ENCODE results near the gene RAB15.

Gene RAB15

GRCh38 chr14:64954491-64955240 is 17.5 kb downstream of the RAB15 start:
- no peak for DNase-seq

- no peak for DNase-seq
Measured at GRCh38 chr14:64953661-64954060, 18.5 kb downstream of the RAB15 start.

- DNase-seq = no peak
Measured at GRCh38 chr14:64953310-64953654, 18.9 kb downstream of the RAB15 start.

GRCh38 chr14:64952598-64953309 is 19.4 kb downstream of the RAB15 start:
- no peak for DNase-seq

GRCh38 chr14:64951724-64952123 is 20.4 kb downstream of the RAB15 start:
- no peak for DNase-seq

- no peak for DNase-seq
Measured at GRCh38 chr14:64951291-64951690, 20.8 kb downstream of the RAB15 start.

- DNase-seq = no peak
Measured at GRCh38 chr14:64950889-64951288, 21.2 kb downstream of the RAB15 start.

GRCh38 chr14:64948612-64949210 is 23.4 kb downstream of the RAB15 start:
- no peak for DNase-seq

- no peak for DNase-seq
Measured at GRCh38 chr14:64947710-64948611, 24.2 kb downstream of the RAB15 start.

GRCh38 chr14:64946310-64947045 is 25.7 kb downstream of the RAB15 start:
- no peak for DNase-seq

GRCh38 chr14:64945431-64946178 is 26.5 kb downstream of the RAB15 start:
- no peak for DNase-seq

GRCh38 chr14:64944861-64945260 is 27.3 kb downstream of the RAB15 start:
- no peak for DNase-seq

GRCh38 chr14:64944041-64944440 is 28.1 kb downstream of the RAB15 start:
- no peak for DNase-seq

GRCh38 chr14:64943556-64943955 is 28.6 kb downstream of the RAB15 start:
- no peak for DNase-seq

GRCh38 chr14:64942531-64943111 is 29.5 kb downstream of the RAB15 start, which contains the start of gene GPX2:
Gene GPX2, minus strand, starts transcription at chr14:64942745. Its CDS starts 19 bp downstream, at chr14:64942726.
- no peak for DNase-seq

GRCh38 chr14:64940336-64940910 is 31.7 kb downstream of the RAB15 start:
- DNase-seq = no peak

- DNase-seq = no peak
Measured at GRCh38 chr14:64939817-64940190, 32.3 kb downstream of the RAB15 start.

- no peak for DNase-seq
Measured at GRCh38 chr14:64938972-64939816, 32.9 kb downstream of the RAB15 start.

- DNase-seq = no peak
Measured at GRCh38 chr14:64937821-64938193, 34.3 kb downstream of the RAB15 start.

Measured in NCI-H446 (cell line).